Astrocyte (in vitro differentiated cells and primary cell): ENCODE measurements around the gene C13orf46. TPM values are rescaled to one million over a fixed set of nuclear protein-coding genes. Genes with fewer than 3 reads are reported as not detected.

Experiments used
- DNase-seq: peaks from one replicate; pipeline ENCODE4 v3.0.0-alpha.2; 2010; ENCODE audit warnings: low read depth
- FAIRE-seq: peaks from 2 replicates; lab custom pipeline; 2011; peaks lifted over from hg19 to GRCh38; lab: Jason Lieb, UNC
- H2AFZ ChIP-seq: 2 replicates; pipeline ENCODE4 v1.6.0; 2012; ENCODE audit warnings: low read depth, low read length, inconsistent platforms
- H3K27ac ChIP-seq: 2 replicates; pipeline ENCODE4 v1.5.1; 2011; ENCODE audit warnings: low read depth, low read length, inconsistent platforms
- H3K27me3 ChIP-seq: 2 replicates; pipeline ENCODE4 v1.6.0; 2011; ENCODE audit warnings: low read length, inconsistent platforms; ENCODE audit not compliant: insufficient read depth
- H3K36me3 ChIP-seq: 2 replicates; pipeline ENCODE4 v1.5.1; 2011; ENCODE audit warnings: low read length, inconsistent platforms; ENCODE audit not compliant: insufficient read depth
- H3K4me1 ChIP-seq: 2 replicates; pipeline ENCODE4 v1.5.1; 2011; ENCODE audit warnings: low read length, inconsistent platforms; ENCODE audit not compliant: insufficient read depth
- H3K4me2 ChIP-seq: 2 replicates; pipeline ENCODE4 v1.6.0; 2012; ENCODE audit warnings: low read length, inconsistent platforms
- H3K4me3 ChIP-seq: 2 replicates; pipeline ENCODE4 v1.5.1; 2011; ENCODE audit warnings: low read depth, mild to moderate bottlenecking, low read length, inconsistent platforms; ENCODE audit not compliant: insufficient read depth
- H3K79me2 ChIP-seq: 2 replicates; pipeline ENCODE4 v1.6.0; 2012; ENCODE audit warnings: mild to moderate bottlenecking, low read length, inconsistent platforms; ENCODE audit not compliant: insufficient read depth
- H3K9ac ChIP-seq: 2 replicates; pipeline ENCODE4 v1.6.0; 2012; ENCODE audit warnings: mild to moderate bottlenecking, low read length, inconsistent platforms
- H3K9me3 ChIP-seq: 2 replicates; pipeline ENCODE4 v1.5.1; 2012; ENCODE audit warnings: low read depth, mild to moderate bottlenecking, low read length, inconsistent platforms; ENCODE audit not compliant: insufficient read depth
- H4K20me1 ChIP-seq: 2 replicates; pipeline ENCODE4 v1.6.0; 2012; ENCODE audit warnings: low read length, inconsistent platforms; ENCODE audit not compliant: insufficient read depth
- H3K27ac Mint-ChIP-seq: one replicate; pipeline ENCODE4 v1.8.0; 2021; ENCODE audit warnings: mild to moderate bottlenecking, mixed read lengths; ENCODE audit not compliant: unreplicated experiment
- H3K27me3 Mint-ChIP-seq: one replicate; pipeline ENCODE4 v1.8.0; 2021; ENCODE audit warnings: low read depth, mixed read lengths; ENCODE audit not compliant: unreplicated experiment
- H3K36me3 Mint-ChIP-seq: one replicate; pipeline ENCODE4 v1.8.0; 2021; ENCODE audit warnings: low read depth, mixed read lengths; ENCODE audit not compliant: unreplicated experiment
- H3K4me1 Mint-ChIP-seq: one replicate; pipeline ENCODE4 v1.8.0; 2021; ENCODE audit warnings: low read depth, mixed read lengths; ENCODE audit not compliant: unreplicated experiment
- H3K4me3 Mint-ChIP-seq: one replicate; pipeline ENCODE4 v1.8.0; 2021; ENCODE audit warnings: mild to moderate bottlenecking, moderate library complexity, mixed read lengths; ENCODE audit not compliant: unreplicated experiment
- H3K9me3 Mint-ChIP-seq: one replicate; pipeline ENCODE4 v1.8.0; 2021; ENCODE audit warnings: mild to moderate bottlenecking, mixed read lengths; ENCODE audit not compliant: unreplicated experiment
- EZH2 ChIP-seq: IDR thresholded peaks from 2 replicates; pipeline ENCODE4 v1.6.1; 2012; ENCODE audit warnings: mild to moderate bottlenecking, low read length, inconsistent platforms; ENCODE audit not compliant: insufficient read depth
- total RNA-seq: library from RNA; stranded (reverse); gene quantifications from 2 replicates; pipeline ENCODE4 v1.2.1, GENCODE V29; 2021
- TF ChIP-seq, protein P1 (sequence below): IDR thresholded peaks from 2 replicates; pipeline ENCODE4 v1.5.1; 2011; ENCODE audit warnings: low read depth, mild to moderate bottlenecking, inconsistent platforms, low read length, moderate library complexity; ENCODE audit not compliant: insufficient read depth

C13orf46 gene
- total RNA-seq, 1 donor from 2014 or later: 5.0 TPM

DNA sequence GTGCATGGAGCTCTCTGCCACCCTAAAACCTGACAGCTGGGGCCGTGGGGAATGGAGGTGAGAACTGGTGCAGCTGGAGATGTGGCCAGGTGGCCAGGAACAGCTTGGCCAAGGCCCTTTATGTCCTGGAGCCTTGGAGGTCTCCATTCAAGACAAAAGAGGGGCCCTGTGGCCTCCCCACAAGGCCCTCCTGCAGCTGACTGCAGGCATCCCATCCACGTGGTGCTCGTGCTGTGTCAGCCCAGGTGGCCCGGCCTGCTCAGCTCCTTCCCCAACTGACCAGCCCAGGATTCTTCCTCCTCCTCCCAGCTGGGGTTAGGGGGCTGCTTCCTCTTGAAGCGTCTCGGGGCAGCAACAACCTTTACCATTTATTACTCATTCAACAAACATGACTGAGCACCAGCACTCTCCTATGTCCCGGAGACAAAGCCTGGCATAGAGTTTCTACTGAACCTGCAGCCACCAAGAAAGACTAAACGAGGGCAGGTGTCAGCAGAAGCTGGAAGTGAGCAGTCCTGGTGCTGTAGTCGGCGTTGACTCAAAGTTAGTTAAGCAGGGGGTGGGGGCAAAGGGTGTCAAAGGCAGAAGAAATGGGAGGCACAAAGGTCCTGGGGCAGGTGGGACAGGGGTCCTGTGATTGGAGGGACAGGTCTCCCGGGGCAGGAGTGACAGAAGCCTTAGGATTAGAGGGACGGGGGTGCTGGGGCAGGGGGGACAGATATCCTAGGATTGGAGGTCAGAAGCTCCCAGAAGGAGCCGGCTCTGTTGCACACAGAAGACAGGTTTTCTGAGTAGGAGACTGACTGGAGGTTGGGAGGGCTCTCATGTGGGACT is 23.3 kb upstream of the C13orf46 start:
- Histone ChIP-seq H3K27me3 (no peaks in the 10 kb centered on the region), H3K4me3 (no peak overlapping the region), H3K9me3 (no peaks in the 10 kb centered on the region), H3K4me1 (no peaks in the 10 kb centered on the region), H3K79me2 (no peaks in the 10 kb centered on the region), H3K9ac (no peak overlapping the region), H3K36me3 (peaks cover 30% of the 10 kb centered on the region), H3K4me2 (no peak overlapping the region), H4K20me1 (peaks cover 10% of the 10 kb centered on the region), H2AFZ (no peak overlapping the region), H3K27ac (no peak overlapping the region)
- no peak for FAIRE-seq
- Mint-ChIP-seq H3K4me3 (no peak overlapping the region), H3K9me3 (no peaks in the 10 kb centered on the region), H3K27ac (no peak overlapping the region), H3K27me3 (no peaks in the 10 kb centered on the region), H3K4me1 (no peaks in the 10 kb centered on the region), H3K36me3 (peaks cover 22% of the 10 kb centered on the region)
- DNase-seq: no peak
- TF ChIP-seq, protein P1, sequence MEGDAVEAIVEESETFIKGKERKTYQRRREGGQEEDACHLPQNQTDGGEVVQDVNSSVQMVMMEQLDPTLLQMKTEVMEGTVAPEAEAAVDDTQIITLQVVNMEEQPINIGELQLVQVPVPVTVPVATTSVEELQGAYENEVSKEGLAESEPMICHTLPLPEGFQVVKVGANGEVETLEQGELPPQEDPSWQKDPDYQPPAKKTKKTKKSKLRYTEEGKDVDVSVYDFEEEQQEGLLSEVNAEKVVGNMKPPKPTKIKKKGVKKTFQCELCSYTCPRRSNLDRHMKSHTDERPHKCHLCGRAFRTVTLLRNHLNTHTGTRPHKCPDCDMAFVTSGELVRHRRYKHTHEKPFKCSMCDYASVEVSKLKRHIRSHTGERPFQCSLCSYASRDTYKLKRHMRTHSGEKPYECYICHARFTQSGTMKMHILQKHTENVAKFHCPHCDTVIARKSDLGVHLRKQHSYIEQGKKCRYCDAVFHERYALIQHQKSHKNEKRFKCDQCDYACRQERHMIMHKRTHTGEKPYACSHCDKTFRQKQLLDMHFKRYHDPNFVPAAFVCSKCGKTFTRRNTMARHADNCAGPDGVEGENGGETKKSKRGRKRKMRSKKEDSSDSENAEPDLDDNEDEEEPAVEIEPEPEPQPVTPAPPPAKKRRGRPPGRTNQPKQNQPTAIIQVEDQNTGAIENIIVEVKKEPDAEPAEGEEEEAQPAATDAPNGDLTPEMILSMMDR: no peak
- no peak for TF ChIP-seq EZH2

DNA sequence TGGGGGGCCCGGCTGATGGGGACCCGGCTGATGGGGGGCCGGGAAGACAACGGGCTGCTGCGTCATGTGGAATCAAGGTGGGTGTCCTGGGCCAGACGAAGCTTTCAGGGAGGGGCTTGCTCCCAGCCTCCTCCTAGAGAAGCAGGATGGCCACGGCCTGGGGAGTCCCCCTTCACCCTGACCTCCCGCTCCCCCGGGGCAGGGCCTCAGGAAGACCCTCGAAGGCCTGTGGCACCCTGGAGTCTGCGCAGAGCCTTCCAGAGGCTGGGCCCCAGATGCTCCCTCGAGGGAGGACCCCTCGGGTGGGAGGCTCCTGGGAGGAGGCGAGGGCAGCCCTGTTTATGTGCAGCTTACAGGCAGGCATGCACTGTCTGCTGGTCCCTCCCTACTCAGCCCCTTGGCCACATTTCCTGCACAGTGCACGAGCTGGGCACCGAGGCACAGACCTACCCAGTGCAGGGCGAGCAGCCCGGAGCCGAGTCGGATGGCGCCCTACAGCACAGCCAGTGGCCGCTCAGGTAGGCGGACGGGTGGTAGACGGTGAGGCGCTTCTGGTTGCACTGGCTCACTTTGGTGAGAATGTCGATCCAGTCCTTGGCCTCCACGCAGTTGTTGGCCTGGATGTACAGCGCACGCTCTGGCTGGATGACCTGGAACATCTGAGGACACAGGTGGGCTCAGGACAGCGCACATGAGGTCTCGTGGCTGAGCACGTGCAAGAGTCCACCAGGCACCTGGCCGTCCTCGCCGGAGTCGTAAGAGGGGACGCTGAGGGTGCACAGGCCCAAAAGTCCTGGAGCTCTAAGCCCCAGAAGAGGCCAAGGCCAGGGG is 22.4 kb upstream of the C13orf46 start:
- Histone ChIP-seq H2AFZ (no peak overlapping the region), H4K20me1 (peaks cover 15% of the 10 kb centered on the region), H3K27me3 (no peaks in the 10 kb centered on the region), H3K9ac (no peak overlapping the region), H3K27ac (no peak overlapping the region), H3K36me3 (peaks cover 38% of the 10 kb centered on the region), H3K79me2 (no peaks in the 10 kb centered on the region), H3K4me2 (no peak overlapping the region), H3K4me3 (no peak overlapping the region), H3K4me1 (no peaks in the 10 kb centered on the region), H3K9me3 (no peaks in the 10 kb centered on the region)
- H3K36me3 Mint-ChIP-seq: peaks cover 22% of the 10 kb centered on the region
- no peak overlapping the region for H3K4me3 Mint-ChIP-seq
- DNase-seq: no peak
- H3K4me1 Mint-ChIP-seq: no peaks in the 10 kb centered on the region
- no peaks in the 10 kb centered on the region for H3K27me3 Mint-ChIP-seq
- H3K9me3 Mint-ChIP-seq: no peaks in the 10 kb centered on the region
- TF ChIP-seq, protein P1: no peak
- TF ChIP-seq EZH2: no peak
- H3K27ac Mint-ChIP-seq: no peak overlapping the region
- FAIRE-seq: no peak
